GM20000 (cell line): ENCODE data around the gene TYSND1.

Source experiments
- DNase-seq: peaks from one replicate; pipeline ENCODE4 v3.0.0; 2012; ENCODE audit warnings: low spot score
- TF ChIP-seq, protein P1 (sequence below): IDR thresholded peaks from 2 replicates; pipeline ENCODE4 v1.5.1; 2012; ENCODE audit warnings: mild to moderate bottlenecking, control low read depth; ENCODE audit errors: extremely low read depth, missing control alignments

Gene TYSND1

DNA sequence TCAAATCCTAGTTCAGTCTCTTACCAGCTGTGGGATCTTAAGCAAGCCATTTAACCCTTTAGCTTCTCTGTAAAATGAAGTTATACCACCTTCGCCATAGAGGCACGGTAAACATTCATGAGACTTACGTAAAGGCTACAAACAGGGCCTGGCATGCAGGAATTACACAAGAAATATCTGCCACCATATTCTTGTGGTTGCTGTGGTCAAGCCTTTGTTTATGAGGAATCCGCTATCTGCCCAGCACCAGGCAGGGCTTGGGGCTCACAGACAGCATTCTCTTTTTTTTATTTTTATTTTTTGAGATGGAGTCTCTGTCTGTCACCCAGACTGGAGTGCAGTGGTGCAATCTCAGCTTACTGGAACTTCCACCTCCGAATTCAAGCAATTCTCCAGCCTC lies 23.8 kb downstream of the TYSND1 start:
- no peak for DNase-seq
- TF ChIP-seq, protein P1, sequence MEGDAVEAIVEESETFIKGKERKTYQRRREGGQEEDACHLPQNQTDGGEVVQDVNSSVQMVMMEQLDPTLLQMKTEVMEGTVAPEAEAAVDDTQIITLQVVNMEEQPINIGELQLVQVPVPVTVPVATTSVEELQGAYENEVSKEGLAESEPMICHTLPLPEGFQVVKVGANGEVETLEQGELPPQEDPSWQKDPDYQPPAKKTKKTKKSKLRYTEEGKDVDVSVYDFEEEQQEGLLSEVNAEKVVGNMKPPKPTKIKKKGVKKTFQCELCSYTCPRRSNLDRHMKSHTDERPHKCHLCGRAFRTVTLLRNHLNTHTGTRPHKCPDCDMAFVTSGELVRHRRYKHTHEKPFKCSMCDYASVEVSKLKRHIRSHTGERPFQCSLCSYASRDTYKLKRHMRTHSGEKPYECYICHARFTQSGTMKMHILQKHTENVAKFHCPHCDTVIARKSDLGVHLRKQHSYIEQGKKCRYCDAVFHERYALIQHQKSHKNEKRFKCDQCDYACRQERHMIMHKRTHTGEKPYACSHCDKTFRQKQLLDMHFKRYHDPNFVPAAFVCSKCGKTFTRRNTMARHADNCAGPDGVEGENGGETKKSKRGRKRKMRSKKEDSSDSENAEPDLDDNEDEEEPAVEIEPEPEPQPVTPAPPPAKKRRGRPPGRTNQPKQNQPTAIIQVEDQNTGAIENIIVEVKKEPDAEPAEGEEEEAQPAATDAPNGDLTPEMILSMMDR = no peak

DNA sequence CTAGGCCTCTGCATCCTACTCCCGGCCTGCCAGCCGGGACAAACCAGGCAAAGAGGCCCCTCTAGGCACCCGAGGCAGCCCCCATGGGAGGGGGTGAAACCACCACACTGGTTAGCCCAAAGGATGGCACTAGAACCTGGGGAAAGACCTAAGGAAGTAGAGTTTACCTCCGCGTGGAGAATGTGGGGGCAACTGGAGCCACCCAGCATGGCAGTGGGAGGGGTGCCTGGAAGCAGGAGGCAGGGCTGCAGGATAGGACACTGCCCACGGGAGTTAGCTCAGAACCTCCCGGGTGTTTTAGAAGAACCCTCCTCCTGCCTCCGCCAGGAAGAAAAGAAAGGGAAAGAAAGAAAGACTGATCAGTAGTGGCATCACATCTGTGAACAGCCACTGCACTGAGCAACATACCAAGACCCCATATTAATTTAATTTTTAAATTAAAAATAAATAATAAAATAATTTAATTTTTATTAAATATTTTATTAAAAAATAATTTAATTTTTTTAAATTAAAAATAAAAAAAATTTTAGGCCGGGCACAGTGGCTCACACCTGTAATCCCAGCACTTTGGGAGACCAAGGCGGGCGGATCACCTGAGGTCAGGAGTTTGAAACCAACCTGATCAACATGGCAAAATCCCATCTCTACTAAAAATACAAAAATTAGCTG lies 25.1 kb downstream of the TYSND1 start:
- no peak for DNase-seq
- TF ChIP-seq, protein P1 = no peak

- TF ChIP-seq, protein P1 = no peak
- DNase-seq = no peak
Observed at GRCh38 chr10:70120417-70120816, 26.1 kb downstream of the TYSND1 start.

DNA sequence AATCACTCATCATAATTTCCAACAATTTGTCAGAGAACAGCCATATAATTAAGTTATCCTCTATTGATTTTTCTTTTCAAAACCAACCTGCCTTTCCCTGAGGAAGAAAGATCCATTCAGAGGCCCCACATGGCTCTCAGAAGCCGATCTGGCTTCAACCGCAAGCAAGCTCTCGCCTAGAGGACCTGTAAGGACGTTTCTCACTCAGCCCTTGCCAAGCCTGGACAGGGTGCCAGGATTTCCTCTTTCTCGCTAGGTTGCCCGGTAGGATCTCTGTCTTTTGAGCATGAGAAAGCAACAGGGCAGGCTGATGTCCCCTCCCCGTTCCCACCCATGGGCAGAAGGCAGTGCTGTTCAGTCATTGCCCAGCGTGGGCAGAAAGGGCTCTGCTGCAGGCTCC lies 26.9 kb downstream of the TYSND1 start:
- DNase-seq = no peak
- TF ChIP-seq, protein P1 = no peak

DNA sequence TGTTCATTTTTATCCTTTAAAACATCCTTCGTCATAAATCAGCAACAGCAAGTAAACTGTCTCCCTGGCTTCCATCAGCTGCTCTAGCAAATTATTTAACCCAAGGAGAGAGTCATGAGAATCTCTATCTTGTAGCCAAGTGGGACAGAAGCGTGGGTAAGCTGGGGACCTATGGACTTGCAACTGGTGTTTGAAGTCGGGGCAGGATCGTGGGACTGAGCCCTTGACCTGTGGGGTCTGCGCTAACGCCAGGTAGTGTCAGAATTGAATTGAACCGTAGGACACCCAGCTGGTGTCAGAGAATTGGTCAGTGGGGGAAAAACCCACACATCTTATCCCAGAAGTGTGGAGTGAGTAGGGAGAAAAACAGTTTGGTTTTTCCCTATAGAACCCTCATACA lies 27.3 kb downstream of the TYSND1 start:
- TF ChIP-seq, protein P1 = no peak

GRCh38 chr10:70118196-70118595 lies 28.3 kb downstream of the TYSND1 start:
- TF ChIP-seq, protein P1 = no peak
- no peak for DNase-seq

More for the DNA sequence above, 27.3 kb downstream of the TYSND1 start:
- DNase-seq = no peak

DNA sequence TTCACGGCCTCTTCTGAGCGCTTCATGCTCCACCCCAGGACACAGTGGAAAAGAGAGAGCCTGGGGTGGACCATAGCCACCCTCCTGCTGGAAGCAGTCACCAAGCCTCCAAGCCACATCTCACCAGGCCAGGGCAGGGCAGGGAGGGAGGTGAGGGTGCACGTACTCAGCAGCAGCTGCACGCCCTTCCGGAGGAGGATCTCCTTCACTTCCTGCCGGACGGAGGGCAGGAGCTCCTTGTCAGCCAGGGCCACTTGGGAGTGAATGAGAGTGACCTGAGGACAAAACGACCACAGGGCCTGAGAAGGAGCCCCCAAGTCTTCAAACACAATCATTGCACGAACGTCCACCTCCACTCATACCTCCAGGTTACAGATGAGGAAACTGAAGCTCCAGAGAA lies 28.9 kb downstream of the TYSND1 start:
- TF ChIP-seq, protein P1 = no peak
- DNase-seq = no peak
